HG02938 (cell line): ENCODE data around the gene ADGRD1.

Experiments
- ATAC-seq: cut with Tn5 transposase; IDR thresholded peaks from one replicate; pipeline ENCODE4 v1.9.1; 2021; ENCODE audit warnings: mild to moderate bottlenecking, moderate library complexity; ENCODE audit not compliant: unreplicated experiment

ADGRD1 gene

DNA sequence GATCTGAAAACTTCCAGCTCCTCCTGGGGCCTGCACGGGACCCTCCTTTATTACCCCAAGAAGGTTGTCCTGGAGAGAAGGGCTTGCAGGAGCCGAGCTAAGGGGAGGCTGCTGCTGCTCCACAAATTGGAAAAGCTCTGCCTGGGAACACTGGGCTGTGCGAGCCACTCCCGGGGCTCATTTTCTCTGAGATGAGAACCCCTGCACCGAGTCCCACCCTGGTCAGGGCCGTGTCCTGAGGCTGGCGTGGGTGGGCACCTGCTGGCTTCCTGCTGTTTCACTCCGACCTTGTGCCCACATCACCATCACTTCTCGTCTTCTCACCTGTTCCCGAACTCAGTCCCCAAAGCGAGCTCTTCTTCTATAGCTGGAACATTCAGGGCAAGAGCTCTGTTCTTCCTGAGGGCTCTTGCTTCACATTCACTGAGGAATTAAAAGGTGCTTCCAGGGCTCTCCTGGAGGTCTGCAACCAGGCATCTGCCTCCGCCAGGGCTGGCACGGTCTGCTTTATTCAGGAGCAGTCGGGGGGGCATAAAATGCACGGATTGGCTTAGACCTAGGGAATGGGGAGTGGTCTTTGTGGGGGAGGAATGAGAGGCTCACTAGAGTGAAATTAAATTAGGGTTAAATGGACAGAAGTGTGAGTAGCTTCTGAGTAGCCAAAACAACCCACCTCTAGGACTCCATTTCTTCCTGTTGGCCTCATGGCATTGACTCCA lies 98.5 kb downstream of the ADGRD1 start:
- ATAC-seq = no peak

DNA sequence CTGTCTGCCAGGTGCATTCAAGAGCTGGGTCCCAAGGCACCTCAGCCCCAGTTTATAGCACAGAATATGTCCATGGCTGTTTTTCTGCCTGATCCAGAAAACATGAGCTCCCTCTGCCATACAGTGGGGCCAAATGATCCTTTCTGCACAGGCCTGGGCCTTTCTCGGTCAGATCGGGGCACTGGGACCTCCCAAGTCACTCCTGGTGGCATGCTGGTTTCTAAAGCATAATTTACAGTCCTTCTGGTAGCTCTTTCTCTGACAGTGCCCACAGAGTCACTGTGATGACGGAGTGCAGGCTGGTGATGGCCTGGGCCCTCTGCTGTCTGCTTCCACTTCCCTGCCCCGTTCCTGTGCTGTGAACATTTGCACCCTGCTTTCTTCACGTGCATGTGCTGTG lies 99.2 kb downstream of the ADGRD1 start:
- ATAC-seq = no peak

- no peak for ATAC-seq
Observed at GRCh38 chr12:131053567-131053966, 99.9 kb downstream of the ADGRD1 start.

DNA sequence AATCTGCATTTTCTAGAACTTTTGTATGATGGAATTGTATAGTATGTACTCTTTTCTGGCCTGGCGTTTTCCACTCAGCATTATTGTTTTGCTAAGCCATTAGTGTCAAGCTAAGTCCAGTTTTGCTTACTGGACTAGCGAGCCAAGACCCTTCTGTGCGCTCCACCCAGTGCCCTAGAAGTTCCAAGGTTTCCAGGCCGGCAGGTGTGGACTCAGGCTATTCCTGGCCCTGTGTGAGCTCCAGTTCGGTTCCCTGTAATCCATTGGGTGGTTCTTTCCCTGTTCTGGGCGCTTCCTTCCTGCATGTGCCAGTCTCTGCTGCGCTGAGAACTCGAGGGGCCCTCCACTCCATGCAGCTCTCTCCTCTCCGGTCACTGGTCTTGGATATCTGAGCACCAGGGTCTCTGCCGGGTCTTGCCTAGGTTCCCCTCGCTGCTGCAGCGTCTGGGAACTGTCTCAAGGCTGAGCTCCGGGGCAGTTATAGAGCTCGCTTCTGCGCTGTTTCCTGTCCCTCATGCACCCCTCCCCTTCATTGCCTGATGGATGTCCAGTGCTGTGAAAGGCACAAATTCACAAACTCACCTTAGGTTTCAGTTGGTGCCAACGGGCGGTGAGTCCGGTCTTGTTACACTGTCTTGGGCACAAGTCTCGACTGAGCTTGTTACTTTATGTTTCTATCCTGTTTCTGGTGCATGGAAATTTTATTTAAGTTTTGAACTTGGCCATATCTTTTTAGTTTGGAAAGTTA lies 100.8 kb downstream of the ADGRD1 start:
- no peak for ATAC-seq

GRCh38 chr12:131055093-131055465 lies 101.4 kb downstream of the ADGRD1 start:
- no peak for ATAC-seq

DNA sequence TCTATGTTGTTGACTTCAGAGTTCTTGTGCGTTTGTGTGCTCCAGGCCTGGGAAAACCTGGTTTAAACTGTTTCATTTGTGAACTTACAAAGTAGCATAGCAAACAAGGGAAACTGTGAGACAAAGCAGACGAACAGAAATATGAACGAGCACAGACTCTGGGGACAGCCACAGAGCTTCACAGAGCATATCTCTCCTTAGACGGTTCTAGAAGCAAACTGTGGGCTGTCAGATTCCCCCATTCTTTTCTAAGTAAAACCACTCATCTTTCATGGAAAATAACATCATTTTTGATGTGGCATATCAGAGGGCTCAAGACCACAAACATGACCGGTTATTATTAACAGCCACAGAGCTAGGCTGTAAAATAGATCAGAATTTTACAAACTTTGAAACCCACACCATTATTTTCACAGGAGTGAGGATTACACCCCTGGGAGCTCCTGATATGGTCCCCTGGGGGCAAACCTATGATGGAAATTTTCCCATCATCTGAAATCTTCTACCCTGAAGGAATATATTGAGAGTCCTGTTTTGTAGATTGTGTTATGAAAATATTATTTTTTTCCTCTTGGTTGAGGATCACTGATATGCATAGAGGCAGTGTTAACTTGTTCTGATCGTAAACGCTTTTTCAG lies 102.0 kb downstream of the ADGRD1 start:
- no peak for ATAC-seq

DNA sequence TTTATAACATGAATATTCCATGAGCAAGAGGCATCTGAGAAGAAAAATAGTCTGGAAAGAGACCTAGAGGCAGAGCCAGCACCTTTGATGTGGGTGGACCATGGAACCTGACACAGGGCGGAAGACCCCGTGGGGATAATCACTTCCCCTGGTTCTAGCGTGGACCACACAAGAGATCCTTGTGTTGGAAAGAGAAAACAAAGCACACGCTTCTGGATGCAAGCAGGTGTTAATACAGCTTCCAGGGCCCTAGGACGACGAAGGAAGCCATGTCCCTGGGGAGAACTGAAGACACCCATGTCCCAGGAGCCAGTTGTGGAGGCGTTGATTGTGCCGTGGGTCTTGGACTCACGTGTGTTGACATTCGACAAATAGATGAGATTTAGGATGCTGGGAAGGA lies 102.9 kb downstream of the ADGRD1 start:
- no peak for ATAC-seq

- ATAC-seq = no peak
Observed at GRCh38 chr12:131057211-131057721, 103.6 kb downstream of the ADGRD1 start.

DNA sequence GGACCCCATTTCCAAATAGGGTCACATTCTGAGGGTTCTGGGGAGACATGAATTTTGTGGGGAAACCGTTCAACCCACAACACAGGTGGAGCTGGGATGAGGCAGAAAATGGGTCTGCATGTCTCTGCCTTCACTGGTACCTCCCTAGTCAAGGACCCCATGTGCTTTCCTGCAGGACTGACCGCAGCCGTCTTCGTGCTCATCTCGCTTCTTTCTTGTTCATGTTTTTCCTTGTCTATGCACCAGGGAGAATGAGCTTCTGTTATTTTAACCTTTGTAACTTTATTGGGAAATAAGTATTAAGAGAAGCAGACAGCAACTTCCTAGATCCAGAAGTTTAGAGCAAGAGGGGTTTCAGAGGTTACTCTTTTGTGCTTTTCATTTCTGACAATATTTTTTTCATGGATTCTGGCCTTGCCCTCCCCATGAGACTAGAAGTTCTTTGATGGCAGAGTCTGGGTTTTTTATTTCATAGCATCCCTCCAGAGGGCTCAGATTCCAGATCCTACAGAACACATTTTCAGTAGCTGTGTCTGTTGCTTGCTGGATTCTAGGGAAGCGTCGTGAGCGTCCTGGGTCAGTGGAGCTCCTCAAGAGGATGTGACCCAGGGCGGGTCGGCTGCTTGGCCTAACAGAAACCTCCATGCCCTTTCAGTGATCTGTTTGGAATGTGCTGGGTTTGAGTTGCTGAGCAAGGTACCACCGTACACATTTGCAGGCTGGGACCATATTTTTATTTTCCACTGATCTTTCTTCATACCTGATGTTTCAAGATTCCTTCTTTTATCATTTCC lies 104.2 kb downstream of the ADGRD1 start:
- no peak for ATAC-seq

DNA sequence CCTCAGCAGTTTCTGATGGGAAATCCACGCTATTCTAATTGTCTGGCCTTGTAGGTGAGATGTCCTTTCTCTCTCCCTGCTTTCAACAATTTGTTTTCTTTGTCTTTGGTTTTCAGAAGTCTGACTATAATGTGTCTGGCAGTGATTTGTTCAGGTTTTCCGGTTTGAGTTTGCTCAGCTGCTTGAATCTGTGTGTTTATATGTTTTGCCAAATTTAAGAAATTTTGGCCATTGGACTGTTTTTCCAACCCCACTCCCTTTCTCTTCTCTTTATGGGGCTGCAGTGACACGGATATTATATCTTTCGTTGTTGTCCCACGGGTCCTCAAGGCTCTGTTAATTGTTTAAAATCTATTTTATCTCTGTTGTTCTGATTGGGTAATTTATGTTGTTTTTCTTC lies 105.0 kb downstream of the ADGRD1 start:
- ATAC-seq = no peak

DNA sequence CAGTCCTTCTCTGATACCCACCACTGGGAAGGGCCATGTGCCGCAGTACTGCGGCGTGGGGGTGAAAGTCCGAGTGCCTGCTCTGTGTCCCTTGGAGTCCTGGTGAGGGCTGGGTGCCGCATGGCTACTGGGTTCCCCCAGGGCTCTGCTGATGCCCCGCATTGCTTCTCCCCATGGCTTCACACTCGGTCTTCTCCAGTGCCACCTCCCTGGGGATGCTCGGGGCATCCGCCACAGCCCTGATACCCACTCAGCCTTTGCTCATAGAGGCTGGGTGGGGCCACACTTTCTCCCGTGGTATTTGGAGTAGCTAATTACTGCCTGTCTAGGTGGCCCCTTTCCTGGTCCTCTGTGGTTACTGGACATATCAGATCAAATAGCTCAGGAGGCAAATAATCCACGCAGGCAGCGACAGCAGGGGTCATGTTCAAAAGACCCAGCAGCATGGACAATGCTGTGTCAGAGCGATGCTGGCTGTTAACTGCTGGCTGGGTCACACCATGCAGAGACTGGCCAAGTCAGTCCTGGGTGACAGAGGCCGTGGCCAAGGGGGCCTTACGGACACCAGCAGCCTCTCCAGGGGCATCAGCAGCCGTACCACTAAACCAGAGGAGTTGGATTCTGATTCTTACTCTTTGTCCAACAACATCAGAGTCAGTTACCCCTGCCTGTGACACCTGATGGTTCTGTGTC lies 106.5 kb downstream of the ADGRD1 start:
- no peak for ATAC-seq

DNA sequence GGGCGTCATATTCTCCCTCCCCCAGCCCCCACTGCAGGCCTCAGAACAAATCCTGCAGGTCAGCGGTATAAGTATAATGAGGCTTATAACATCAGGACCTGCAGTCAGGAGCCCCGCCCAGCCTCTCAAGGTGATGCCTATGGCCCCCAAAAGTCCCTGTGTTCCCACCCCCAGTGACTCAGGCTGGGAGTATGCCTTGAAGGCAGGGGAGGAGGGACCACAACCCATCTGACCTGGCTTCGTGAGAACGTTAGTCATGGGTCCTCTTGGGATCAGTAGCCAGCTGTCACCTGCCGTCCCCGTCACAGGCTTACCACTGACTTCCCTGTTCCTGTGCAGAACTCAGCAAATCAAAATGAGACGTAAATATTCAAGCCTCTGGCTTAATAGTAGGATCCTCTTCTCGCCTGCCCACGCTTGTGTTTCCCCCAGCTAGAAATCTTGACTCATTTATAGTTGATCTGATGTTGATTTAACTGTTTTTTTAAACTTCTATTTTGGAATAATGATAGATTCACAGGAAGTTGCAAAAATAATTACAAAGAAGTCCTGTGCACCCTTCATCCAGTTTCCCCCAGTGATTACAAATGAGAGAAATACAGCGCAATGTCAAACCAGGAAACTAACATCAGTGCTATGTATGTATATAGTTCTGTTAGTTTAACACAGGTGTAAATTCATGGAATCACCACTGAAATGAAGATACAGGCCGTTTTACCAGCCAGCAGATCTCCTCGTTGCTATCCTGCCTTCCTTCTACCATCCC lies 107.5 kb downstream of the ADGRD1 start:
- no peak for ATAC-seq

DNA sequence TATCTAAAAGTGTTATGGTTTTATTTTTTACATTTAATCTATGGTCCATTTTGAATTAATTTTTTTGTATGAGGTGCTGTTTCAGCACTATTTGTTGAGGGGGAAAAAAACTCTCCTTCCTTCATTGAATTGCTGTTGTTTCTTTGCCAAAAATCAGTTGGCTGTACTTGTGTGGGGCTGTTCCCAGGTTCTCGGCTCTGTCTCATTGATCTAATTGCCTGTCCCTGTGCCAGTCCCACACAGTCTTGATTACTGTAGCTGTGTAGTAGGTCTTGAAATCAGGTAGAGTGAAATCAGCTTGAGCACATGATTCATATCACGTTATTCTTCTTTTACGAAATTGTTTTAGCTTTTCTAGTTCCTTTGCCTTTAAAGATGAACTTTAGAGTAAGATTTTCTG lies 109.7 kb downstream of the ADGRD1 start:
- no peak for ATAC-seq

DNA sequence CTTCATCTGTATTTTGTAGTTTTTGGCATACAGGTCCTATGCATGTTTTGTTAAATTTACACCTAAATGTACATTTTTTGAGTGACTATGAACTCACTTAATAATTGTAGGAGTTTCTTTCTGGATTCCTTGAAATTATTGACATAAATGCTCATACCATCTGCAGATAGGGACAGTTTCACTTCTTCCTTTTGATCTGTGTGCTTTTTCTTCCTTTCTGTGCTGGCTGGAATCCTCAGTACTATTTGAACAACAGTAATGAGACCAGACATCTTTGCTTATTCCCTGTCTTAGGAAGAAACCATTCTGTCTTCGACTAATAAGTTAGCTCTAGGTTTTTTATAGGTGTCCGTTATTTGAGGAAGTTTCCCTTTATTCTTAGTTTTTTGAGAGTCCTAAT lies 110.3 kb downstream of the ADGRD1 start:
- no peak for ATAC-seq

GRCh38 chr12:131065279-131065678 lies 111.6 kb downstream of the ADGRD1 start:
- no peak for ATAC-seq

- ATAC-seq = no peak
Observed at GRCh38 chr12:131065801-131066200, 112.1 kb downstream of the ADGRD1 start.

DNA sequence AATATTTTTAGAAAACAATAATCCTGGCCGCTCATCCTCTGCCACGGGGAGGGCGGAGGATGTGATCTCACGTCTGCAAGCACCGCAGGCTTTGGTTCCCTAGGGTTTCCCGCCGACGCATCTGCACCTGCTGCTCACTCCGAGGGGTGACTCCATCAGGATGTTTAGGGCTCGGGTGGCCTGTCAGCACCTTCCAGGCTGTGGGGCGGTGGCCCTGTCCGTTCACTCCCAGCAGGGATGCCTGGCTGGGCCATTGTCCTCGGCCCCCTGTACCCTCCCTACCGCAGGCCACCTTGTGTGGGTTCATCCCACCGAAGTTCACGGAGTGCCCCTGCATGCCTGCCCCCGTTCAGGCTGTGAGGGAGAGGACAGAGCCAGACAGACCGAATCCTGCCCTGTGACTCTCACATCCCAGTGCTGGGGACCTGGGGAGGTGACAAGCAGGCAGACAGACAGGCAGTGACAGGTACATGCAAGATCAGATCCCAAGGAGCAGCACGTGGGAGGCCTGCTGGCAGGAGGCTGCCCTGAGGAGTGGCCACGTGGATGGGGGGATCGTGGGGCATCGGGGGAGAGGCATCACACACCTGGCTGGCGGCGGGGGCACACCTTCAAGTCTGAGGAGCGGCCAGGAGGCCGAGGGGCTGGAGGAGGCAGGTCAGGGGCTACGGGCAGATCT lies 112.6 kb downstream of the ADGRD1 start:
- no peak for ATAC-seq

- ATAC-seq = no peak
Observed at GRCh38 chr12:131066886-131067490, 113.3 kb downstream of the ADGRD1 start.
